ENCODE results near the gene PPP6R2. TPM values are rescaled to one million over a fixed set of nuclear protein-coding genes. Genes with fewer than 3 reads are reported as not detected.

PPP6R2 gene
- polyA plus RNA-seq, 1 donor (not counting 4 experiments of a cell fraction or from before 2014, with no cell fraction given): 19.8 TPM

DNA sequence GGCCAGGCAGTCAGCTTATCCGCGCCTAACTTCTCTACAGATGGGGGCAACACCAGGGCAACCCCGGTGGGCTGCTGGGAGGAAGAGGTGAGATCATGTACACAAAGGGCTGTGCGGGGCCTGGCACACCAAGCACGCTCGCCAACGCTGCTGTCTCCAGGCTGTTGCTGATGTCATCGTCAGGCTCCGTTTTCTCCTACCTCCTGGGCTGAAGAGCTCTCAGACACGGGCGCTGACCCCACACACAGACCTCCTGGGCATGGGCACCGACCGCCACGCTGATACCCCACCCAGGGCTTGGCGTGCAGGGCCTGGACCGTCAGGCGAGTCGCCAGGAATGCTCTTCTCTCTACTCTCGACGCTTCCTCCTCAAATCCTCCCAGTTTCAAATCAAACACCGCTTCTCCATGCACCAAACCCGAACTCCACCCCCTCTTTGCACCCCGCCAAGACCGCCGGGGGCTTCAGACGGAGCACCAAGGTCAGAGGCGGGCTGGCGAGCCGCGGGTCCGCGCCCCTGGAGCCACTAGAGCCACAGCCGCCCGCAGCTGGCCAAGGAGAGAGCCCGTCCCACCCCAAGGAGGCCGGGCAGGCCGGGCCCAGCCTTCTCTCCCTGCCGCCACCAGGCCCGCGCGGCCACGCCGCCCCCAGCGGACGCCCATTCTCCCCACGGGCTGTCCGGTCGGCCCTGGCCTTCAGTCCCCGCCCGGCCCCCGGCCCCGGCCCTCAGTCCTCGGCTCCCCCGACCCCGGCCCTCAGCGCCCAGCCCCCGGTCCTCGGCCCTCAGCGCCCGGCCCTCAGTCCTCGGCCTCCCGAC is 130.9 kb downstream of the PPP6R2 start:
- Histone ChIP-seq H3K4me1 (ENCODE audit: control insufficient read depth, extremely low read depth, insufficient read depth, low read length) (peaks cover 62% of the 10 kb centered on the region), H3K9me1 (ENCODE audit: control insufficient read depth, extremely low read depth, insufficient read depth, low read length) (peaks cover 16% of the 10 kb centered on the region), H3K27me3 (ENCODE audit: control insufficient read depth, extremely low read depth, insufficient read depth, low read length) (no peaks in the 10 kb centered on the region), H3K27ac (ENCODE audit: control insufficient read depth, insufficient read depth, low read length) (peak overlapping the region; percentile 49), H4K20me1 (ENCODE audit: control insufficient read depth, extremely low read depth, insufficient read depth, low read length) (peaks cover 36% of the 10 kb centered on the region), H2AFZ (ENCODE audit: control insufficient read depth, low read length) (no peak overlapping the region), H3K9ac (ENCODE audit: control insufficient read depth, extremely low read depth, insufficient read depth, low read length) (peak overlapping the region; percentile 78), H3K36me3 (ENCODE audit: control insufficient read depth in 2 of 2, extremely low read depth in 1 of 2, insufficient read depth in 2 of 2, low read length in 2 of 2) (peaks cover 1 to 16% of the 10 kb centered on the region in 2 experiments), H3K4me3 (ENCODE audit: control insufficient read depth in 2 of 3, extremely low read depth in 1 of 3, insufficient read depth in 2 of 3, low read depth in 1 of 3, low read length in 3 of 3) (peak overlapping the region; percentile 62 to 85 (median 80)), H3K9me3 (ENCODE audit: control insufficient read depth, low read depth, low read length) (no peaks in the 10 kb centered on the region), H3K4me2 (ENCODE audit: control insufficient read depth, extremely low read depth, insufficient read depth, low read depth, low read length) (peak overlapping the region; percentile 96), H3K79me2 (ENCODE audit: control insufficient read depth, insufficient read depth, low read length) (peaks cover 49% of the 10 kb centered on the region)
- TF ChIP-seq, protein P1, sequence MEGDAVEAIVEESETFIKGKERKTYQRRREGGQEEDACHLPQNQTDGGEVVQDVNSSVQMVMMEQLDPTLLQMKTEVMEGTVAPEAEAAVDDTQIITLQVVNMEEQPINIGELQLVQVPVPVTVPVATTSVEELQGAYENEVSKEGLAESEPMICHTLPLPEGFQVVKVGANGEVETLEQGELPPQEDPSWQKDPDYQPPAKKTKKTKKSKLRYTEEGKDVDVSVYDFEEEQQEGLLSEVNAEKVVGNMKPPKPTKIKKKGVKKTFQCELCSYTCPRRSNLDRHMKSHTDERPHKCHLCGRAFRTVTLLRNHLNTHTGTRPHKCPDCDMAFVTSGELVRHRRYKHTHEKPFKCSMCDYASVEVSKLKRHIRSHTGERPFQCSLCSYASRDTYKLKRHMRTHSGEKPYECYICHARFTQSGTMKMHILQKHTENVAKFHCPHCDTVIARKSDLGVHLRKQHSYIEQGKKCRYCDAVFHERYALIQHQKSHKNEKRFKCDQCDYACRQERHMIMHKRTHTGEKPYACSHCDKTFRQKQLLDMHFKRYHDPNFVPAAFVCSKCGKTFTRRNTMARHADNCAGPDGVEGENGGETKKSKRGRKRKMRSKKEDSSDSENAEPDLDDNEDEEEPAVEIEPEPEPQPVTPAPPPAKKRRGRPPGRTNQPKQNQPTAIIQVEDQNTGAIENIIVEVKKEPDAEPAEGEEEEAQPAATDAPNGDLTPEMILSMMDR (optimal IDR thresholded peaks at IDR 0.05 in 1 of 3, IDR thresholded peaks at IDR 0.05 in 1 of 3, conservative IDR thresholded peaks at IDR 0.05 in 1 of 3; ENCODE audit: extremely low read depth in 1 of 3, insufficient read depth in 2 of 3, low read length in 3 of 3): no peak
- TF ChIP-seq EZH2 (IDR thresholded peaks at IDR 0.05; ENCODE audit: low read length): no peak
- DNase-seq (ENCODE audit: low read depth, low spot score): no peak
- FAIRE-seq: peak; percentile 53
- dilution Hi-C loops (cut with MboI; ENCODE audit: extremely low pct_ligation_motif_present, low sequenced_read_pairs): no loop called here

DNA sequence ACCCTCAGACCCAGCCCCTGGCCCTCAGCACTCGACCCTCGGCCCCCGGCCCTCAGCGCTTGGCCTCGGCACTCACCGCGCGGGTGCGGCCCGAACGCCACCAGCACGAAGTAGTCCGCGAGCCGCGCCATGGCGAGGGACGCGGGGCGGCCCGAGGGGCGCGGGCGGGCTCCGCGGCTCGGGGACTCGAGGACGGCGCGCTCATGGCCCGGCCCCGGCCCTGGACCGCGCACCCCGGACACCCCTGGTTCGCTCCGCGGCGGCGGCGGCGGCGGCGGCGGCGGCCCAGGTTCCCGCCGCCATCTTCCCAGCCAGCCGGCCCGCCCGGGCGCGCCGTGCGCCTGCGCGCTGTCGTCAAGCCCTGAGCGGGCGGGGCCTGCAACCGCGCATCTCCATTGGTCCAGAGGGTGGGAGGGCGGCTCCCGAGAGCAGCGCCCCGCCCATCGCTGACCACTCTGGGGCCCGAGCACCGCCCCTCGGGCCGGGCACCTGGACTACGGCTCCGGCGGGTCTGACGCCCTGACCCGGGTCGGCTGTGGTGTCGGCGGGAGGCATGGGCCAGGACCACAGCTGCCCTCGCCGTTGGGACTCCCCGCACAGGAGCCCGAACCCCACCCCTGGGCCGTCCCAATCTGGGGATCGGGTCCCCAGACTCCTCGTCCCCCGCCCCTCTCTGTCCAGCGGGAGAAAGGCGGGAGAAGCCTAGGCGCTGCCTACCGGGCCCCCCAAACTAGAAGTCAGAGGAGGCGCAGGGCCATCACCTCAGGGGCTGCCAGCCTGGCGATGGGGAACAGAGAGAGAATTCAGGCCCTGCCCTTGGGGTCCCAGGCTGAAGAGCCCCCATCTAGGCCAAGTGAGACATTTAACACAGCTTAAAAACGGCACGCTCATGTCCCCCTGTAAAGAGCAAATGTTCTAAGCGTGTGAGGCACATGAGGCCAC is 131.9 kb downstream of the PPP6R2 start, which contains the start of gene SBF1:
Gene SBF1 (minus strand): TSS at position 326 of the 942 bp plus-strand sequence. CDS start 195 bp downstream, at position 131.
- TF ChIP-seq EZH2 (IDR thresholded peaks at IDR 0.05; ENCODE audit: low read length): no peak
- TF ChIP-seq, protein P1 (optimal IDR thresholded peaks at IDR 0.05 in 1 of 3, IDR thresholded peaks at IDR 0.05 in 1 of 3, conservative IDR thresholded peaks at IDR 0.05 in 1 of 3; ENCODE audit: extremely low read depth in 1 of 3, insufficient read depth in 2 of 3, low read length in 3 of 3): no peak
- Histone ChIP-seq H3K4me1 (ENCODE audit: control insufficient read depth, extremely low read depth, insufficient read depth, low read length) (peaks cover 53% of the 10 kb centered on the region), H3K36me3 (ENCODE audit: control insufficient read depth in 2 of 2, extremely low read depth in 1 of 2, insufficient read depth in 2 of 2, low read length in 2 of 2) (peaks cover 1 to 16% of the 10 kb centered on the region in 2 experiments), H3K4me2 (ENCODE audit: control insufficient read depth, extremely low read depth, insufficient read depth, low read depth, low read length) (peak within 1 kb of the TSS; percentile 96), H3K4me3 (ENCODE audit: control insufficient read depth in 2 of 3, extremely low read depth in 1 of 3, insufficient read depth in 2 of 3, low read depth in 1 of 3, low read length in 3 of 3) (peak within 1 kb of the TSS; percentile 62 to 85 (median 80)), H3K9me1 (ENCODE audit: control insufficient read depth, extremely low read depth, insufficient read depth, low read length) (peaks cover 12% of the 10 kb centered on the region), H3K9ac (ENCODE audit: control insufficient read depth, extremely low read depth, insufficient read depth, low read length) (peak within 1 kb of the TSS; percentile 78), H4K20me1 (ENCODE audit: control insufficient read depth, extremely low read depth, insufficient read depth, low read length) (peaks cover 34% of the 10 kb centered on the region), H3K27ac (ENCODE audit: control insufficient read depth, insufficient read depth, low read length) (peak within 1 kb of the TSS; percentile 49), H3K79me2 (ENCODE audit: control insufficient read depth, insufficient read depth, low read length) (peaks cover 45% of the 10 kb centered on the region), H2AFZ (ENCODE audit: control insufficient read depth, low read length) (peak within 1 kb of the TSS; percentile 65), H3K27me3 (ENCODE audit: control insufficient read depth, extremely low read depth, insufficient read depth, low read length) (peaks cover 4% of the 10 kb centered on the region), H3K9me3 (ENCODE audit: control insufficient read depth, low read depth, low read length) (no peaks in the 10 kb centered on the region)
- FAIRE-seq: no peak
- DNase-seq (ENCODE audit: low read depth, low spot score): peak; percentile 35
- dilution Hi-C loops (cut with MboI; ENCODE audit: extremely low pct_ligation_motif_present, low sequenced_read_pairs): no loop called here

All from keratinocyte (primary cell).